HepG2 (cell line): ENCODE results near the gene PGC. TPM values are rescaled to one million over a fixed set of nuclear protein-coding genes. Genes with fewer than 3 reads are reported as not detected.

Source experiments
- EP300 ChIP-seq, 3 experiments: sonication (generic) in 1 of 3; formaldehyde crosslinking in 1 of 3; IDR thresholded peaks; 2 replicates each; pipeline versions ENCODE4 v1.5.1 to v1.6.1; 2011 to 2020; ENCODE audit warnings: low read depth in 2 of 3, low read length in 2 of 3, borderline replicate concordance in 1 of 3, improper control_type of control experiment in 1 of 3, mild to moderate bottlenecking in 1 of 3, missing genetic modification reagents in 1 of 3, moderate library complexity in 1 of 3
- GFI1 ChIP-seq: sonication (generic); formaldehyde crosslinking; IDR thresholded peaks from 2 replicates; pipeline ENCODE4 v1.5.0; 2020; ENCODE audit warnings: missing genetic modification reagents, mild to moderate bottlenecking, borderline replicate concordance
- HNF1B ChIP-seq: sonication (generic); formaldehyde crosslinking; IDR thresholded peaks from 2 replicates; pipeline ENCODE4 v1.5.1; 2020; ENCODE audit warnings: mild to moderate bottlenecking, moderate library complexity, missing genetic modification reagents
- HNRNPK ChIP-seq: fragments of 200-400 bp; formaldehyde crosslinking; IDR thresholded peaks from 2 replicates; pipeline ENCODE4 v1.6.1; 2018; ENCODE audit warnings: low read length, low read depth, moderate library complexity, mild to moderate bottlenecking; ENCODE audit not compliant: poor library complexity, severe bottlenecking
- KDM1A ChIP-seq: IDR thresholded peaks from 2 replicates; pipeline ENCODE4 v1.6.1; 2016; ENCODE audit warnings: missing compliant biosample characterization
- KLF12 ChIP-seq: sonication (generic); formaldehyde crosslinking; IDR thresholded peaks from 2 replicates; pipeline ENCODE4 v1.4.0; 2020; ENCODE audit warnings: missing genetic modification reagents, borderline replicate concordance
- MIER3 ChIP-seq: IDR thresholded peaks from 2 replicates; pipeline ENCODE4 v1.6.1; 2016; ENCODE audit warnings: missing compliant biosample characterization, borderline replicate concordance
- MZF1 ChIP-seq: sonication (generic); formaldehyde crosslinking; IDR thresholded peaks from 2 replicates; pipeline ENCODE4 v1.8.1; 2023; ENCODE audit warnings: mild to moderate bottlenecking, missing genetic modification reagents, borderline replicate concordance
- NCOA1 ChIP-seq: sonication (generic); formaldehyde crosslinking; IDR thresholded peaks from 2 replicates; pipeline ENCODE4 v1.9.0; 2021; ENCODE audit warnings: missing genetic modification reagents
- NCOA2 ChIP-seq: sonication (generic); formaldehyde crosslinking; IDR thresholded peaks from 2 replicates; pipeline ENCODE4 v1.8.0; 2022; ENCODE audit warnings: inconsistent platforms
- NFATC3 ChIP-seq: sonication (generic); formaldehyde crosslinking; IDR thresholded peaks from 2 replicates; pipeline ENCODE4 v1.5.1; 2020; ENCODE audit warnings: mild to moderate bottlenecking, missing genetic modification reagents
- NFIC ChIP-seq: IDR thresholded peaks from 2 replicates; pipeline ENCODE4 v1.6.1; 2012; ENCODE audit warnings: mild to moderate bottlenecking, low read length, inconsistent platforms
- PHF5A ChIP-seq: IDR thresholded peaks from one replicate; pipeline ENCODE4 v1.6.1; 2018; ENCODE audit warnings: low read depth, missing genetic modification reagents; ENCODE audit not compliant: unreplicated experiment
- SATB2 ChIP-seq: sonication (generic); formaldehyde crosslinking; IDR thresholded peaks from 2 replicates; pipeline ENCODE4 v1.5.0; 2020; ENCODE audit warnings: missing genetic modification reagents
- SIN3B ChIP-seq: fragments of 150-350 bp; IDR thresholded peaks from 2 replicates; pipeline ENCODE4 v1.6.1; 2014; ENCODE audit warnings: low read length
- TEF ChIP-seq: sonication (generic); formaldehyde crosslinking; IDR thresholded peaks from 2 replicates; pipeline ENCODE4 v1.5.0; 2020; ENCODE audit warnings: missing genetic modification reagents
- YY1 ChIP-seq: IDR thresholded peaks from 2 replicates; pipeline ENCODE4 v1.6.1; 2011; ENCODE audit warnings: low read length, low read depth, moderate library complexity, mild to moderate bottlenecking; ENCODE audit not compliant: insufficient read depth, insufficient replicate concordance
- ZBTB38 ChIP-seq: sonication (generic); formaldehyde crosslinking; IDR thresholded peaks from 2 replicates; pipeline ENCODE4 v1.5.1; 2020; ENCODE audit warnings: mild to moderate bottlenecking, missing genetic modification reagents
- ZMYM2 ChIP-seq: sonication (generic); formaldehyde crosslinking; IDR thresholded peaks from 2 replicates; pipeline ENCODE4 v1.8.0; 2022; ENCODE audit warnings: mild to moderate bottlenecking, missing genetic modification reagents
- ZNF207 ChIP-seq: fragments of 450-650 bp; IDR thresholded peaks from 2 replicates; pipeline ENCODE4 v1.6.1; 2016; ENCODE audit warnings: antibody characterized with exemption, borderline replicate concordance
- ZNF451 ChIP-seq: sonication (generic); formaldehyde crosslinking; IDR thresholded peaks from 2 replicates; pipeline ENCODE4 v1.5.0; 2020; ENCODE audit warnings: mild to moderate bottlenecking, missing genetic modification reagents
- ZNF790 ChIP-seq: sonication (generic); formaldehyde crosslinking; IDR thresholded peaks from 2 replicates; pipeline ENCODE4 v1.8.0; 2022; ENCODE audit warnings: missing genetic modification reagents, mild to moderate bottlenecking, borderline replicate concordance
- ZNF83 ChIP-seq: sonication (generic); formaldehyde crosslinking; IDR thresholded peaks from 2 replicates; pipeline ENCODE4 v1.4.0; 2020; ENCODE audit warnings: missing genetic modification reagents, mild to moderate bottlenecking, borderline replicate concordance
- polyA plus RNA-seq, 8 experiments: library from polyadenylated mRNA; depleted of rRNA in 3 of 8; stranded (reverse) in 7 of 8; unstranded in 1 of 8; fragments of >200 nt; fragmentation: Illumina TruSeq in 4 of 8; extraction: Trizol in 4 of 8; gene quantifications; 2 replicates each; pipeline versions ENCODE4 v1.2.1 to v1.2.3, GENCODE V29; 2011 to 2016; ENCODE audit warnings: low read depth in 4 of 8, missing spikeins in 1 of 8, mixed read lengths in 1 of 8; ENCODE audit not compliant: insufficient read depth in 1 of 8
- total RNA-seq, 5 experiments: library from RNA; depleted of rRNA; stranded (reverse); fragments of >200 nt; fragmentation: Illumina TruSeq; extraction: Trizol; gene quantifications; 2 replicates each; pipeline ENCODE4 v1.2.3, GENCODE V29; 2016; ENCODE audit warnings: low read depth in 1 of 5
- TF ChIP-seq, protein P1 (sequence below): sonication (generic); formaldehyde crosslinking; IDR thresholded peaks from 2 replicates; pipeline ENCODE4 v1.5.1; 2020; ENCODE audit warnings: mild to moderate bottlenecking, missing genetic modification reagents, borderline replicate concordance
- TF ChIP-seq, protein P2 (sequence below): sonication (generic); formaldehyde crosslinking; IDR thresholded peaks from 2 replicates; pipeline ENCODE4 v1.5.1; 2020; ENCODE audit warnings: missing genetic modification reagents, mild to moderate bottlenecking, borderline replicate concordance

Gene PGC
- total and polyA plus RNA-seq, 2 of the 13 experiments (the other 11 are each of a cell fraction or from before 2014, with no cell fraction given) = 426 to 502 TPM

GRCh38 chr6:41787219-41787917 lies 40.2 kb upstream of the PGC start, which contains the start of gene TOMM6 (continued):
- TF ChIP-seq PHF5A = peak; percentile 99
- peak; percentile 96 for TF ChIP-seq YY1
- TF ChIP-seq GFI1 (CRISPR knock-in tag) = no peak
- peak; percentile 86; the same call in 1 of the 2 replicates for TF ChIP-seq HNF1B (CRISPR knock-in tag)
- no peak for TF ChIP-seq NFIC
- TF ChIP-seq ZNF790 = no peak
- TF ChIP-seq ZBTB38 (CRISPR knock-in tag) = peak; percentile 73; the same call in 1 of the 2 replicates
- no peak for TF ChIP-seq KDM1A (CRISPR knock-in tag)
- 0 out of 2 replicates have a peak, but pooled peaks have one; percentile 57 for TF ChIP-seq KLF12 (CRISPR knock-in tag)
- TF ChIP-seq, protein P1, sequence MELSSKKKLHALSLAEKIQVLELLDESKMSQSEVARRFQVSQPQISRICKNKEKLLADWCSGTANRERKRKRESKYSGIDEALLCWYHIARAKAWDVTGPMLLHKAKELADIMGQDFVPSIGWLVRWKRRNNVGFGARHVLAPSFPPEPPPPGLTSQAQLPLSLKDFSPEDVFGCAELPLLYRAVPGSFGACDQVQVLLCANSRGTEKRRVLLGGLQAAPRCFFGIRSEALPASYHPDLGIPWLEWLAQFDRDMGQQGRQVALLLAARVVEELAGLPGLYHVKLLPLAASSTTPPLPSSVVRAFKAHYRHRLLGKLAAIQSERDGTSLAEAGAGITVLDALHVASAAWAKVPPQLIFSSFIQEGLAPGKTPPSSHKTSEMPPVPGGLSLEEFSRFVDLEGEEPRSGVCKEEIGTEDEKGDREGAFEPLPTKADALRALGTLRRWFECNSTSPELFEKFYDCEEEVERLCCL (CRISPR knock-in tag) = no peak
- peak; percentile 93 for TF ChIP-seq MIER3
- TF ChIP-seq NCOA1 (CRISPR knock-in tag) = no peak
- TF ChIP-seq SATB2 (CRISPR knock-in tag) = 0 out of 2 replicates have a peak, but pooled peaks have one; percentile 82
- TF ChIP-seq HNRNPK = no peak
- TF ChIP-seq MZF1 (CRISPR knock-in tag) = 0 out of 2 replicates have a peak, but pooled peaks have one; percentile 48
- TF ChIP-seq SIN3B = peak; percentile 97
- TF ChIP-seq ZNF83 (CRISPR knock-in tag) = peak; percentile 68; the same call in 1 of the 2 replicates
- no peak for TF ChIP-seq ZNF207
- 0 out of 2 replicates have a peak, but pooled peaks have one; percentile 41 for TF ChIP-seq TEF
- TF ChIP-seq ZMYM2 = no peak
- peak; percentile 86 for TF ChIP-seq ZNF451 (CRISPR knock-in tag)
- TF ChIP-seq, protein P2, sequence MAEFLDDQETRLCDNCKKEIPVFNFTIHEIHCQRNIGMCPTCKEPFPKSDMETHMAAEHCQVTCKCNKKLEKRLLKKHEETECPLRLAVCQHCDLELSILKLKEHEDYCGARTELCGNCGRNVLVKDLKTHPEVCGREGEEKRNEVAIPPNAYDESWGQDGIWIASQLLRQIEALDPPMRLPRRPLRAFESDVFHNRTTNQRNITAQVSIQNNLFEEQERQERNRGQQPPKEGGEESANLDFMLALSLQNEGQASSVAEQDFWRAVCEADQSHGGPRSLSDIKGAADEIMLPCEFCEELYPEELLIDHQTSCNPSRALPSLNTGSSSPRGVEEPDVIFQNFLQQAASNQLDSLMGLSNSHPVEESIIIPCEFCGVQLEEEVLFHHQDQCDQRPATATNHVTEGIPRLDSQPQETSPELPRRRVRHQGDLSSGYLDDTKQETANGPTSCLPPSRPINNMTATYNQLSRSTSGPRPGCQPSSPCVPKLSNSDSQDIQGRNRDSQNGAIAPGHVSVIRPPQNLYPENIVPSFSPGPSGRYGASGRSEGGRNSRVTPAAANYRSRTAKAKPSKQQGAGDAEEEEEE (CRISPR knock-in tag) = no peak; the same call in 1 of the 2 replicates
- no peak; a peak in 1 of 4 replicates for TF ChIP-seq EP300 (IDR thresholded peaks at IDR 0.05; ENCODE audit: low read depth in 2 of 2, low read length in 2 of 2)
- no peak for TF ChIP-seq EP300 (CRISPR knock-in tag; IDR thresholded peaks at IDR 0.05; ENCODE audit: borderline replicate concordance)
- peak; percentile 65 for TF ChIP-seq NCOA2
- no peak for TF ChIP-seq NFATC3 (CRISPR knock-in tag)
